Loucy (cell line): ENCODE data around the gene MAP6.

ENCODE experiments used
- H2AFZ ChIP-seq: fragments of 200-600 bp; sonication (generic); 2 replicates; pipeline ENCODE4 v1.6.0; 2016; ENCODE audit warnings: antibody characterized with exemption, mild to moderate bottlenecking, low read length, moderate library complexity
- H3F3A ChIP-seq: fragments of 200-600 bp; 2 replicates; pipeline ENCODE4 v1.6.0; 2016; ENCODE audit warnings: antibody characterized with exemption, low read depth, mild to moderate bottlenecking
- H3K27me3 ChIP-seq: fragments of 200-600 bp; sonication (generic); 2 replicates; pipeline ENCODE4 v1.6.1; 2014; ENCODE audit warnings: low read length, mild to moderate bottlenecking; ENCODE audit not compliant: insufficient read depth, poor library complexity, severe bottlenecking
- H3K36me3 ChIP-seq: fragments of 200-600 bp; sonication (generic); 2 replicates; pipeline ENCODE4 v1.6.1; 2016; ENCODE audit warnings: low read length; ENCODE audit not compliant: insufficient read depth
- H3K4me1 ChIP-seq: fragments of 200-600 bp; sonication (generic); 2 replicates; pipeline ENCODE4 v1.5.1; 2014; ENCODE audit warnings: low read length, mild to moderate bottlenecking; ENCODE audit not compliant: insufficient read depth, poor library complexity, severe bottlenecking
- H3K4me2 ChIP-seq: fragments of 200-600 bp; sonication (generic); 2 replicates; pipeline ENCODE4 v1.6.0; 2014; ENCODE audit warnings: antibody characterized with exemption, low read length, low read depth, mild to moderate bottlenecking; ENCODE audit not compliant: poor library complexity, severe bottlenecking
- H3K4me3 ChIP-seq: fragments of 200-600 bp; sonication (generic); 2 replicates; pipeline ENCODE4 v1.5.1; 2014; ENCODE audit warnings: low read length, mild to moderate bottlenecking, mixed read lengths; ENCODE audit not compliant: poor library complexity, severe bottlenecking
- H3K79me2 ChIP-seq: fragments of 200-600 bp; sonication (generic); 2 replicates; pipeline ENCODE4 v1.6.1; 2014; ENCODE audit warnings: low read length; ENCODE audit not compliant: insufficient read depth
- H3K9ac ChIP-seq: fragments of 200-600 bp; sonication (generic); 2 replicates; pipeline ENCODE4 v1.6.0; 2014; ENCODE audit warnings: mild to moderate bottlenecking, low read depth, low read length, moderate library complexity; ENCODE audit not compliant: poor library complexity, severe bottlenecking
- H3K9me2 ChIP-seq: fragments of 200-600 bp; sonication (generic); replicated peaks from 2 replicates; pipeline ENCODE4 v1.6.1; 2016; ENCODE audit warnings: low read depth, low read length, mixed read lengths
- H3K9me3 ChIP-seq: fragments of 200-600 bp; sonication (generic); 2 replicates; pipeline ENCODE4 v1.6.1; 2014; ENCODE audit warnings: mild to moderate bottlenecking, antibody characterized with exemption, low read length, low read depth; ENCODE audit not compliant: insufficient read depth
- H4K20me1 ChIP-seq: fragments of 200-600 bp; sonication (generic); 2 replicates; pipeline ENCODE4 v1.6.0; 2014; ENCODE audit warnings: antibody characterized with exemption, low read length, mild to moderate bottlenecking; ENCODE audit not compliant: insufficient read depth, poor library complexity, severe bottlenecking
- EZH2phosphoT487 ChIP-seq: fragments of 200-600 bp; IDR thresholded peaks from 2 replicates; pipeline ENCODE4 v1.6.1; 2018; ENCODE audit warnings: antibody characterized with exemption, mild to moderate bottlenecking, moderate library complexity, borderline replicate concordance
- TF ChIP-seq, protein P1 (sequence below): fragments of 200-600 bp; sonication (generic); conservative IDR thresholded peaks from 2 replicates; pipeline ENCODE4 v1.5.1; 2014; ENCODE audit warnings: mild to moderate bottlenecking, antibody characterized with exemption, low read length

The MAP6 gene

DNA sequence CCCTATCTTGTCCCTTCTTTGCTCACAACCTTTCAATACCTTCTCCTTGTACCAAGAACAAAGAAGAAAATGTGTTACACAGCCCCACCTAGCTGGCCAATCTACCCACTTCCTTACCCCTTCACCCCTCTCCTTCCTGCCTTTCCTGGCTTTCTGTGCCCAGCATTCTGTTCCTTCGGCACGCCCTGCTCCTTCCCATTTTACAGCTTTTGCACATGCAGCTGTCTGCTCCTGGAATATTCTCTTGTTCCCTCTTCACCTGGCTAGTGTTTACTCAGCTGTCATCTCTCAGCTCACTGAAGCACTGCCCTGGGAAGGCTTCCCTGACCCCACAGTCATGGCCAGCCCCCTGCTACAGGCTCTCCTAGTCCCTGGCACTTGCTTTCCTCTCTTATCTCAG, 76.1 kb downstream of the MAP6 start:
- Histone ChIP-seq H3K9me2 (no peaks in the 10 kb centered on the region), H3K27me3 (no peaks in the 10 kb centered on the region), H4K20me1 (no peaks in the 10 kb centered on the region), H3K9me3 (no peaks in the 10 kb centered on the region), H3K4me2 (no peak overlapping the region), H3F3A (no peaks in the 10 kb centered on the region), H3K36me3 (no peaks in the 10 kb centered on the region), H3K4me3 (no peak overlapping the region), H2AFZ (no peak overlapping the region), H3K9ac (no peak overlapping the region), H3K4me1 (no peaks in the 10 kb centered on the region), H3K79me2 (no peaks in the 10 kb centered on the region)
- TF ChIP-seq EZH2phosphoT487: no peak
- TF ChIP-seq, protein P1, sequence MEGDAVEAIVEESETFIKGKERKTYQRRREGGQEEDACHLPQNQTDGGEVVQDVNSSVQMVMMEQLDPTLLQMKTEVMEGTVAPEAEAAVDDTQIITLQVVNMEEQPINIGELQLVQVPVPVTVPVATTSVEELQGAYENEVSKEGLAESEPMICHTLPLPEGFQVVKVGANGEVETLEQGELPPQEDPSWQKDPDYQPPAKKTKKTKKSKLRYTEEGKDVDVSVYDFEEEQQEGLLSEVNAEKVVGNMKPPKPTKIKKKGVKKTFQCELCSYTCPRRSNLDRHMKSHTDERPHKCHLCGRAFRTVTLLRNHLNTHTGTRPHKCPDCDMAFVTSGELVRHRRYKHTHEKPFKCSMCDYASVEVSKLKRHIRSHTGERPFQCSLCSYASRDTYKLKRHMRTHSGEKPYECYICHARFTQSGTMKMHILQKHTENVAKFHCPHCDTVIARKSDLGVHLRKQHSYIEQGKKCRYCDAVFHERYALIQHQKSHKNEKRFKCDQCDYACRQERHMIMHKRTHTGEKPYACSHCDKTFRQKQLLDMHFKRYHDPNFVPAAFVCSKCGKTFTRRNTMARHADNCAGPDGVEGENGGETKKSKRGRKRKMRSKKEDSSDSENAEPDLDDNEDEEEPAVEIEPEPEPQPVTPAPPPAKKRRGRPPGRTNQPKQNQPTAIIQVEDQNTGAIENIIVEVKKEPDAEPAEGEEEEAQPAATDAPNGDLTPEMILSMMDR: no peak

DNA sequence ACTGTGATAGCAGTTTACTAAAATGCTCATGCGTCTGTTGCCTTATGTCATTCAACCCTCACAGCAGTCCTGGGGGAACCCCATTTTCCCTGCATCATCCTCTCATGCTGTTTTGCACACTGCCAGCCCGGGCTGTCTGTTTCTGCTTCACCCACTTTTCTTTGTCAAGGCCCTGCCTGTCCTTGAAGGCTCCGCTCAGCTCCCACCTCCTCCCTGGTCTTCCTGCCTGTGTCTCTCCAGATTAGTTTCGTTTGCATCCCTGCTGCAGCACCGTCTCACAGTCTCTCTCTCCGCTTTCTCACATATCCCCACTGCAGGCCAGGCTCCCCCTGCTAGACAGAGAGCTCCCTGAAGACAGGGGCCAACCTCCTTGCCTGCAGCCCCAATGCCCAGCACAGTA, 76.9 kb downstream of the MAP6 start:
- no peak overlapping the region for H3K4me3 ChIP-seq
- H3K79me2 ChIP-seq: no peaks in the 10 kb centered on the region
- no peak overlapping the region for H2AFZ ChIP-seq
- no peak overlapping the region for H3K4me2 ChIP-seq
- no peak for TF ChIP-seq EZH2phosphoT487
- TF ChIP-seq, protein P1: no peak
- H3K4me1 ChIP-seq: no peaks in the 10 kb centered on the region
- H3K36me3 ChIP-seq: no peaks in the 10 kb centered on the region
- no peak overlapping the region for H3K9ac ChIP-seq
- no peaks in the 10 kb centered on the region for H3K9me2 ChIP-seq
- no peaks in the 10 kb centered on the region for H3F3A ChIP-seq
- no peaks in the 10 kb centered on the region for H3K9me3 ChIP-seq
- no peaks in the 10 kb centered on the region for H3K27me3 ChIP-seq
- H4K20me1 ChIP-seq: no peaks in the 10 kb centered on the region

DNA sequence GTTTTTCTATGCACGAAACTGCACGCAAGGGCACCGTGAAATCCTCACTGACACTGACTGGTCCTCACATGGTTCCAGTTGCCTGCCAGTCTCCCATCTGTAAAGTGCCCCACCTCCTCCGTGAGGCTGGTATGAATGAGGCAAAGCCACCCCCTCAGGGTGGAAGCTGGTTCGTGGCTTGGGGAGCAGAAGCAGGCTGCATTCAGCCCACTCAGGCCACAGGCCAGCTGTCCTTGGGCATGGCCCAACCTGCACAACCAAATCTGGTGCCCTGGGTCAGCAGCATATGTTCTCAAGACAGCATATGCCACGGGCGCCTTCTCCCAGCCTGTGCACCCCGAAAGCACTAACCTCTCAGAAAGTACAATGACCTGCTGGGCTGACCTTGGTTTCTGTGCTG, 77.5 kb downstream of the MAP6 start:
- Histone ChIP-seq H3F3A (no peaks in the 10 kb centered on the region), H3K4me1 (no peaks in the 10 kb centered on the region), H3K36me3 (no peaks in the 10 kb centered on the region), H3K79me2 (no peaks in the 10 kb centered on the region), H2AFZ (no peak overlapping the region), H3K9ac (no peak overlapping the region), H3K9me2 (no peaks in the 10 kb centered on the region), H3K9me3 (no peaks in the 10 kb centered on the region), H4K20me1 (no peaks in the 10 kb centered on the region), H3K4me2 (no peak overlapping the region), H3K27me3 (no peaks in the 10 kb centered on the region), H3K4me3 (no peak overlapping the region)
- TF ChIP-seq, protein P1: no peak
- no peak for TF ChIP-seq EZH2phosphoT487
